Measurements from ENCODE around the gene FAM193A. TPM values are rescaled to one million over a fixed set of nuclear protein-coding genes. Genes with fewer than 3 reads are reported as not detected.

The FAM193A gene, protein sequence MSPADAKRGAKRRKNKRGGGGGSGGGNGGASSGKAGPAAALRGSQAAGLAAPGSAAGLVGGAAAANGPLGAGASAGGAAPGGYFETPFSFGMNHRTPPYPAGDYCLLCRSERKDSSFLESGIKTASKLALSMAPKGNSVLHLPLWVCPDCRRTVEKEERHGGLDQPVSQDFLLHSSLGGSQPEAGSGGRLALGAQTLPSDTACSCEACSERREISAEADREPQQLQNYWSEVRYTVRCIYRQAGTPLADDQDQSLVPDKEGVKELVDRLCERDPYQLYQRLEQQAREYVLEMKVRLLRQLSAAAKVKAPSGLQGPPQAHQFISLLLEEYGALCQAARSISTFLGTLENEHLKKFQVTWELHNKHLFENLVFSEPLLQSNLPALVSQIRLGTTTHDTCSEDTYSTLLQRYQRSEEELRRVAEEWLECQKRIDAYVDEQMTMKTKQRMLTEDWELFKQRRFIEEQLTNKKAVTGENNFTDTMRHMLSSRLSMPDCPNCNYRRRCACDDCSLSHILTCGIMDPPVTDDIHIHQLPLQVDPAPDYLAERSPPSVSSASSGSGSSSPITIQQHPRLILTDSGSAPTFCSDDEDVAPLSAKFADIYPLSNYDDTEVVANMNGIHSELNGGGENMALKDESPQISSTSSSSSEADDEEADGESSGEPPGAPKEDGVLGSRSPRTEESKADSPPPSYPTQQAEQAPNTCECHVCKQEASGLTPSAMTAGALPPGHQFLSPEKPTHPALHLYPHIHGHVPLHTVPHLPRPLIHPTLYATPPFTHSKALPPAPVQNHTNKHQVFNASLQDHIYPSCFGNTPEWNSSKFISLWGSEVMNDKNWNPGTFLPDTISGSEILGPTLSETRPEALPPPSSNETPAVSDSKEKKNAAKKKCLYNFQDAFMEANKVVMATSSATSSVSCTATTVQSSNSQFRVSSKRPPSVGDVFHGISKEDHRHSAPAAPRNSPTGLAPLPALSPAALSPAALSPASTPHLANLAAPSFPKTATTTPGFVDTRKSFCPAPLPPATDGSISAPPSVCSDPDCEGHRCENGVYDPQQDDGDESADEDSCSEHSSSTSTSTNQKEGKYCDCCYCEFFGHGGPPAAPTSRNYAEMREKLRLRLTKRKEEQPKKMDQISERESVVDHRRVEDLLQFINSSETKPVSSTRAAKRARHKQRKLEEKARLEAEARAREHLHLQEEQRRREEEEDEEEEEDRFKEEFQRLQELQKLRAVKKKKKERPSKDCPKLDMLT (N-terminal part only)
- total RNA-seq: 13.9 and 15.5 TPM in 2 replicates

DNA sequence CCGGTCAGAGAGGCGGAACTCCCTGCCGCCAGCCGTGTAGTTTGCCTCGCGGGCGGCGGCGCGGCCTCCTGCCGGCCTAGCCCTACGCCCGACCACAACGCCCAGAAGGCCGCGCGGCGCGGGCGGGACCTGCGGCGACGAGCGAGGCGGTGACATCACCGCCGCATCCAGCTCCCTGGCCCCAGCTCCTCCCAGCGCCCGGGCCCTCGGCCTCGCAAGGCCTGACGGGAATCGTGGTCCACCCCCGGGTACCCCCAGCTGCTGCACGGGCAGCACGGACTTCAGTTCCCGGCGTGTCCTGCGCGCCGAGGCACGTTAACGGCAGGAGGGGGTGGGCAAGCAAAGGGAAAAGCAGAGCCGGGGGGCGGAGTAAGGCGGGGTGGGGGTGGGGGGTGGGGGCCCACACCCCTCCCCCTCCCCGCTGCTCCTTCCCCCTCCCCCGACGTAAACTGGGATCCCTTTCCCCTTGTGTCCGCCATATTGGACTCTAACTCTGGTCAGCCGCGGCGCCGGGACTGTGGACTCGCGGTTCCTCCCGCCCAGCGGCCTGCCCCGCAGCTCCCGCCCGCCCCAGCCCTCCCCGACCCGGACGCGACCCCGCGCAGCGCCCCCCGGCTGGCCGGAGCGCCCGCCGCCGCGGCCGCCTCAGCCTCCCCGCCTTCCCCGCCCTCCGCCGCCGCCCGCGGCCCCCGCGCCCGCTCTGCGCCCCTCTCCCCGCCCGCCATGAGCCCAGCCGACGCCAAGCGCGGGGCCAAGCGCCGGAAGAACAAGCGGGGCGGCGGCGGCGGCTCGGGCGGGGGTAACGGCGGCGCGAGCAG lies at the start of gene FAM193A:
Gene FAM193A (plus strand): TSS at position 455 of the 818 bp plus-strand sequence. CDS start 269 bp downstream, at position 724.

DNA sequence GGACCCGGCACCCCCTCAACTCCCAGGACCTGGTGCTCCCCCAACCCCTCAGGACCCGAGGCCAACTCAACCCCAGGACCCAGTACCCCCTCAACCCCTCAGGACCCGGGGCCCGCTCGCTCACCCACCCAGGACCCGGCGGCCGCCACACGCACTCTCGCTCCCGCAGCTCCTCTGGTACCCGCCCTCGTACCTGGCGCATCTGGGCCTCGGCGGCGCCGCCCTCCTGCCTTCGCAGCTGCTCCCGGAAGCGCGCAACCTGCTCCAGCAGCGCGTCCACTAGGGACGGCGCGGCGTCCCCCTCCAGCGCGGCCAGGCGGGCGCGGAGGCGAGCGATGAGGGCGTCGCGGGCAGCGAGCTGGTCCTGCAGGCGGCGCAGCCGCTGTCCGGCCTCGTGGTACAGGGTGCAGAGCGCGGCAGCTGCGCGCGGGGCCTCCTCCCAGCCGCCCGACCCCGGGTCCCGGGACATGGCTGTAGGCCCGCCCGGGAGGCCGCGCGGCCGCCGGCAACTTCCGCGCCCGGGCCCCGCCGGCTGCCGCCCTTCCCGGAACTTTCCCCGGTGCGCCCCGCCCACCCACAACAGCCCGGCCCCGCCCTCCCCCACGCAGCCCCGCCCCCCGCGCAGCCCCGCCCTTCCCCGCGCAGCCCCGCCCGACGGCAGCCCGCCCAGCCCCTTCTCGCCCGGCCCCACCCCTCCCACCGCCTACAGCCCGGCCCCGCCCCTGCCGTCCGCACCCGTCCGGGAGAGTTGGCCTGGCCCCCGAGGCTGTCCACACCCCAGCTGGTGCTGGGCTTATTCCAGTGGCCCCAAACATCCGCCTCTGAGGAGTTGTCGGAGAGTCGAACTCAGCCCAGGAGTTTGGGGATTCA lies 219.6 kb downstream of the FAM193A start, which contains the start of gene TNIP2:
Gene TNIP2 (minus strand): TSS at position 516 of the 870 bp plus-strand sequence. CDS start 47 bp downstream, at position 469.

Other genes starting within 250 kb of the FAM193A start
- gene ZFYVE28, start 118.0 kb upstream of the FAM193A start, total RNA-seq: 4.9 and 9.2 TPM in 2 replicates
- 0.16 TPM in 1 of 2 replicates, not detected in the other for gene CFAP99, start 117.7 kb upstream of the FAM193A start, total RNA-seq
- gene RNF4, start 67.5 kb upstream of the FAM193A start, total RNA-seq: 61.9 and 71.6 TPM in 2 replicates
- 51.7 and 53.8 TPM in 2 replicates for gene TNIP2, start 219.7 kb downstream of the FAM193A start, total RNA-seq

Data from cardiac atrium fibroblast (primary cell).